Measurements from ENCODE around the gene PRKAG3.
A peak's percentile ranks its signal among the peaks of the same experiment; 100 is the strongest.
"Not testable (repeated sequence)": the region's sequence is repeated elsewhere in the genome, so short reads cannot be mapped to it uniquely, and the experiment has no call there.

The PRKAG3 gene

GRCh38 chr2:218788529-218789255 lies 42.9 kb downstream of the PRKAG3 start:
- Histone ChIP-seq H2AFZ (ENCODE audit: low read depth, low read length) (no peak overlapping the region), H3K4me1 (ENCODE audit: insufficient read depth, low read length) (no peaks in the 10 kb centered on the region), H3K4me3 (ENCODE audit: low read length) (no peak overlapping the region), H3K9me3 (ENCODE audit: low read length) (no peaks in the 10 kb centered on the region), H3K36me3 (ENCODE audit: insufficient read depth, low read length) (no peaks in the 10 kb centered on the region), H3K27me3 (ENCODE audit: insufficient read depth, low read length) (no peaks in the 10 kb centered on the region)

GRCh38 chr2:218786133-218786532 lies 45.5 kb downstream of the PRKAG3 start:
- Histone ChIP-seq H3K4me1 (ENCODE audit: insufficient read depth, low read length) (no peaks in the 10 kb centered on the region), H3K36me3 (ENCODE audit: insufficient read depth, low read length) (no peaks in the 10 kb centered on the region), H2AFZ (ENCODE audit: low read depth, low read length) (no peak overlapping the region), H3K9me3 (ENCODE audit: low read length) (no peaks in the 10 kb centered on the region), H3K27me3 (ENCODE audit: insufficient read depth, low read length) (no peaks in the 10 kb centered on the region), H3K4me3 (ENCODE audit: low read length) (no peak overlapping the region)

- H3K36me3 ChIP-seq (ENCODE audit: insufficient read depth, low read length) = no peaks in the 10 kb centered on the region
- H3K4me3 ChIP-seq (ENCODE audit: low read length) = no peak overlapping the region
- no peaks in the 10 kb centered on the region for H3K9me3 ChIP-seq (ENCODE audit: low read length)
- no peak overlapping the region for H2AFZ ChIP-seq (ENCODE audit: low read depth, low read length)
- H3K4me1 ChIP-seq (ENCODE audit: insufficient read depth, low read length) = no peaks in the 10 kb centered on the region
- no peaks in the 10 kb centered on the region for H3K27me3 ChIP-seq (ENCODE audit: insufficient read depth, low read length)
Observed at GRCh38 chr2:218785103-218785502, 46.5 kb downstream of the PRKAG3 start.

DNA sequence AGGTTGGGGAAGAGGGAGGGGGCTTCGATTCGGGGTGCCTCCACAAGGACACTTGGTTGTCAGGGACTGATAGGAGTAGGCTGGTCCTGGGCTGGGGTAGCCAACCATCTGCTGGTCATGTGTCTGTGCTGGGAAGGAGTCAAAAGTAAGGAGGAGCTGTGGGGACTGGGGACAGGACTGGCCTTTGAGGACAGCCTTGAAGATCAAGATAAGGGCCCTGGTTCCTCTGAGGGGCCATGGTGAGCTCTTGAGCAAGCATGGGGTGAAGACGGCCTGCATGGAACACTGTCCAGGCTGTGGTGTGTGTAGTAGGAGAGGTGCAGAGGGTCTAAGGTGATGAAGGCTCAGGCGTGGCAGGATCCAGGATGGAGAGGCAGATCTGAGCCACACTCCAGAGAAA lies 47.9 kb downstream of the PRKAG3 start:
- no peak overlapping the region for H3K4me3 ChIP-seq (ENCODE audit: low read length)
- no peaks in the 10 kb centered on the region for H3K27me3 ChIP-seq (ENCODE audit: insufficient read depth, low read length)
- no peak overlapping the region for H2AFZ ChIP-seq (ENCODE audit: low read depth, low read length)
- H3K4me1 ChIP-seq (ENCODE audit: insufficient read depth, low read length) = no peaks in the 10 kb centered on the region
- no peaks in the 10 kb centered on the region for H3K9me3 ChIP-seq (ENCODE audit: low read length)
- no peaks in the 10 kb centered on the region for H3K36me3 ChIP-seq (ENCODE audit: insufficient read depth, low read length)

DNA sequence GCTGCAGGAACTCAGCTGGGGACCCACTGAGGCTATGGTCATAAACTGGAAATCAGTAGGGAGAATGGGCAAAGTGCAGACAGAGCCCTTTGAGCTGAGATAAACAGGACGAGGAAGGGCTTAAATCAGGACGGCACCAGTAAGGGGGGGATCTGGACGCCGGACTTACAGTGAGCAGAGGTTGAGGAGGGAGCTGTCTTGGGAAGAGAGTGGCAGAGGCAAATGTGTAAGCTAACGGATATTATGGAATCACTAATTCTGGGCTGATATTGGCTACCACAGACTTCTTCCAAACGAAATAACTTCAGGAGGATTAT lies 49.1 kb downstream of the PRKAG3 start:
- H3K27me3 ChIP-seq (ENCODE audit: insufficient read depth, low read length) = no peaks in the 10 kb centered on the region
- H3K36me3 ChIP-seq (ENCODE audit: insufficient read depth, low read length) = no peaks in the 10 kb centered on the region
- peak overlapping the region; percentile 34 for H3K4me3 ChIP-seq (ENCODE audit: low read length)
- no peaks in the 10 kb centered on the region for H3K9me3 ChIP-seq (ENCODE audit: low read length)
- no peaks in the 10 kb centered on the region for H3K4me1 ChIP-seq (ENCODE audit: insufficient read depth, low read length)
- no peak overlapping the region for H2AFZ ChIP-seq (ENCODE audit: low read depth, low read length)

GRCh38 chr2:218781691-218782527 lies 49.7 kb downstream of the PRKAG3 start, which contains the start of gene CYP27A1:
CYP27A1 (plus strand) TSS chr2:218782147; CDS start chr2:218782183, 36 bp downstream.
- Histone ChIP-seq H3K36me3 (ENCODE audit: insufficient read depth, low read length) (no peaks in the 10 kb centered on the region), H3K4me1 (ENCODE audit: insufficient read depth, low read length) (no peaks in the 10 kb centered on the region), H3K4me3 (ENCODE audit: low read length) (peak within 1 kb of the TSS; percentile 34), H2AFZ (ENCODE audit: low read depth, low read length) (peak within 1 kb of the TSS; percentile 63), H3K27me3 (ENCODE audit: insufficient read depth, low read length) (no peaks in the 10 kb centered on the region), H3K9me3 (ENCODE audit: low read length) (peaks cover 2% of the 10 kb centered on the region)

- Histone ChIP-seq H3K27me3 (ENCODE audit: insufficient read depth, low read length) (no peaks in the 10 kb centered on the region), H3K36me3 (ENCODE audit: insufficient read depth, low read length) (no peaks in the 10 kb centered on the region), H3K9me3 (ENCODE audit: low read length) (peaks cover 4% of the 10 kb centered on the region), H3K4me3 (ENCODE audit: low read length) (peak overlapping the region; percentile 34), H3K4me1 (ENCODE audit: insufficient read depth, low read length) (no peaks in the 10 kb centered on the region), H2AFZ (ENCODE audit: low read depth, low read length) (peak overlapping the region; percentile 63)
Observed at GRCh38 chr2:218780851-218781690, 50.5 kb downstream of the PRKAG3 start.

DNA sequence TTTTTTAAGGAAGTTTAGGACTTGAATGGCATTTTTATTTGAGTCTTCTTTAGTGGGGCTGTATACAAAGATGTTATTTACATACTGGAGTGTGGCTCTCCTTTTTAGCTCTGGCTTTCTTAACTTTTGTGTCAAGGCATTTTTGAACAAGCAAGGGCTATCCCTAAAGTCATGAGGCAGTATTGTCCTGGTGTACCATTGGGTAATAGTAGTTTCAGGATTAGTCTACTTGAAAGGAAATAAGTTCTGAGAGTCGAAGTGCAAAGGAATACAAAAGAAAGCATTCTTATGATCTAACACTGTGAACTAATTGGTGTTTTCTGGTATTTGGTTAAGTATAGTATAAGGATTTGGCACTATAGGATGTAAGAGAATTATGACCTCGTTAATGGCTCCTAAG lies 51.6 kb downstream of the PRKAG3 start:
- Histone ChIP-seq H3K4me1 (ENCODE audit: insufficient read depth, low read length) (no peaks in the 10 kb centered on the region), H3K36me3 (ENCODE audit: insufficient read depth, low read length) (no peaks in the 10 kb centered on the region), H3K9me3 (ENCODE audit: low read length) (peaks cover 4% of the 10 kb centered on the region), H3K27me3 (ENCODE audit: insufficient read depth, low read length) (no peaks in the 10 kb centered on the region), H2AFZ (ENCODE audit: low read depth, low read length) (no peak overlapping the region), H3K4me3 (ENCODE audit: low read length) (no peak overlapping the region)

- no peak overlapping the region for H3K4me3 ChIP-seq (ENCODE audit: low read length)
- H3K4me1 ChIP-seq (ENCODE audit: insufficient read depth, low read length) = no peaks in the 10 kb centered on the region
- peaks cover 4% of the 10 kb centered on the region for H3K9me3 ChIP-seq (ENCODE audit: low read length)
- no peaks in the 10 kb centered on the region for H3K36me3 ChIP-seq (ENCODE audit: insufficient read depth, low read length)
- no peak overlapping the region for H2AFZ ChIP-seq (ENCODE audit: low read depth, low read length)
- H3K27me3 ChIP-seq (ENCODE audit: insufficient read depth, low read length) = no peaks in the 10 kb centered on the region
Observed at GRCh38 chr2:218777276-218777990, 54.2 kb downstream of the PRKAG3 start.

GRCh38 chr2:218776488-218776887 lies 55.1 kb downstream of the PRKAG3 start:
- no peaks in the 10 kb centered on the region for H3K36me3 ChIP-seq (ENCODE audit: insufficient read depth, low read length)
- H3K9me3 ChIP-seq (ENCODE audit: low read length) = peaks cover 4% of the 10 kb centered on the region

GRCh38 chr2:218773881-218774280 lies 57.7 kb downstream of the PRKAG3 start:
- no peak overlapping the region for H2AFZ ChIP-seq (ENCODE audit: low read depth, low read length)
- H3K9me3 ChIP-seq (ENCODE audit: low read length) = peaks cover 4% of the 10 kb centered on the region
- no peaks in the 10 kb centered on the region for H3K27me3 ChIP-seq (ENCODE audit: insufficient read depth, low read length)
- H3K36me3 ChIP-seq (ENCODE audit: insufficient read depth, low read length) = no peaks in the 10 kb centered on the region
- no peaks in the 10 kb centered on the region for H3K4me1 ChIP-seq (ENCODE audit: insufficient read depth, low read length)
- no peak overlapping the region for H3K4me3 ChIP-seq (ENCODE audit: low read length)

More at GRCh38 chr2:218776488-218776887, 55.1 kb downstream of the PRKAG3 start:
- H3K4me1 ChIP-seq (ENCODE audit: insufficient read depth, low read length) = no peaks in the 10 kb centered on the region
- H3K27me3 ChIP-seq (ENCODE audit: insufficient read depth, low read length) = no peaks in the 10 kb centered on the region
- H2AFZ ChIP-seq (ENCODE audit: low read depth, low read length) = no peak overlapping the region
- no peak overlapping the region for H3K4me3 ChIP-seq (ENCODE audit: low read length)

- not testable (repeated sequence) for H3K4me1 ChIP-seq (ENCODE audit: insufficient read depth, low read length); H2AFZ ChIP-seq (ENCODE audit: low read depth, low read length); H3K4me3 ChIP-seq (ENCODE audit: low read length); H3K9me3 ChIP-seq (ENCODE audit: low read length); H3K27me3 ChIP-seq (ENCODE audit: insufficient read depth, low read length); H3K36me3 ChIP-seq (ENCODE audit: insufficient read depth, low read length)
Observed at GRCh38 chr2:218772759-218773158, 58.8 kb downstream of the PRKAG3 start.
